HCT116 (cell line): ENCODE data around the gene FBRS. TPM values are rescaled to one million over a fixed set of nuclear protein-coding genes. Genes with fewer than 3 reads are reported as not detected.

ENCODE experiments used
- ATAC-seq: fragments of 200-7000 bp; cut with Tn5 transposase; 2 replicates; pipeline ENCODE4 v1.9.1; 2020; ENCODE audit warnings: mild to moderate bottlenecking, moderate library complexity
- BruUV-seq: library from RNA; stranded (reverse); fragments of 400-500 nt; replicated peaks from 2 replicates; lab custom pipeline; 2021; lab: Mats Ljungman, UMichigan
- CTCF ChIA-PET: fragments of 300-600 bp; sonication (Branson Sonifier 250); formaldehyde crosslinking; loops from one replicate; lab custom pipeline; 2021; ENCODE audit warnings: antibody characterized with exemption; lab: Charles Lee
- POLR2A ChIA-PET: fragments of 300-600, 350-600 bp; sonication (Branson Sonifier 250); formaldehyde crosslinking; loops from one replicate; lab custom pipeline; 2021; ENCODE audit warnings: antibody characterized with exemption; lab: Charles Lee
- RAD21 ChIA-PET, 2 experiments: fragments of 300-600 bp; sonication (Branson Sonifier 250); formaldehyde crosslinking; loops; one replicate each; lab custom pipeline; 2023; ENCODE audit warnings: low total read pairs in 2 of 2; ENCODE audit not compliant: uncharacterized antibody in 2 of 2, unreplicated experiment in 2 of 2, low non-redundant PET in 1 of 2; lab: Charles Lee
- DNase-seq: peaks from one replicate; pipeline ENCODE4 v3.0.0-alpha.2; 2010; ENCODE audit warnings: low read depth, low spot score
- H2AFZ ChIP-seq: fragments of 200-600 bp; shearing (Covaris generic), sonication (generic); 2 replicates; pipeline ENCODE4 v1.6.1; 2017; ENCODE audit warnings: low read depth, mixed run types, mixed read lengths, antibody characterized with exemption, low read length; ENCODE audit not compliant: poor library complexity, severe bottlenecking
- H3K27ac ChIP-seq: 2 replicates; pipeline ENCODE4 v1.5.1; 2012; ENCODE audit warnings: low read depth, low read length
- H3K27me3 ChIP-seq: fragments of 200-600 bp; sonication (generic); 2 replicates; pipeline ENCODE4 v1.6.1; 2016; ENCODE audit warnings: mixed run types, low read length, mixed read lengths; ENCODE audit not compliant: insufficient read depth
- H3K36me3 ChIP-seq, 2 experiments: fragments of 200-500 bp in 1 of 2; fragments of 200-600 bp in 1 of 2; sonication (Bioruptor generic) in 1 of 2; sonication (generic) in 1 of 2; 2 replicates each; pipeline versions ENCODE4 v1.5.1 to v1.6.1; 2014 to 2016; ENCODE audit warnings: low read length in 2 of 2, inconsistent platforms in 1 of 2, mixed read lengths in 1 of 2, mixed run types in 1 of 2; ENCODE audit not compliant: insufficient read depth in 2 of 2, control insufficient read depth in 1 of 2
- H3K4me1 ChIP-seq, 2 experiments: fragments of 200-600 bp in 1 of 2; sonication (generic) in 1 of 2; 2 replicates each; pipeline versions ENCODE4 v1.5.1 to v1.6.1; 2012 to 2017; ENCODE audit warnings: low read length in 2 of 2, inconsistent platforms in 1 of 2, mild to moderate bottlenecking in 1 of 2, mixed read lengths in 1 of 2, mixed run types in 1 of 2, moderate library complexity in 1 of 2; ENCODE audit not compliant: insufficient read depth in 2 of 2, control insufficient read depth in 1 of 2
- H3K4me2 ChIP-seq: fragments of 200-600 bp; sonication (generic); 2 replicates; pipeline ENCODE4 v1.6.1; 2017; ENCODE audit warnings: mixed run types, low read length, mixed read lengths
- H3K4me3 ChIP-seq, 2 experiments: fragments of 200-600 bp in 1 of 2; sonication (generic) in 1 of 2; replicated peaks in 1 of 2; 2 replicates each; pipeline ENCODE4 v1.5.1; 2011 to 2016; ENCODE audit warnings: low read length in 2 of 2, control low read depth in 1 of 2, low read depth in 1 of 2, mild to moderate bottlenecking in 1 of 2, mixed read lengths in 1 of 2, mixed run types in 1 of 2
- H3K79me2 ChIP-seq: fragments of 200-600 bp; sonication (generic); 2 replicates; pipeline ENCODE4 v1.6.1; 2017; ENCODE audit warnings: mild to moderate bottlenecking, mixed run types, low read length, moderate library complexity, mixed read lengths; ENCODE audit not compliant: insufficient read depth
- H3K9ac ChIP-seq: fragments of 200-600 bp; sonication (generic); 2 replicates; pipeline ENCODE4 v1.6.1; 2016; ENCODE audit warnings: low read length, mixed read lengths
- H3K9me2 ChIP-seq: fragments of 200-600 bp; sonication (generic), shearing (Covaris generic); 2 replicates; pipeline ENCODE4 v1.6.1; 2017; ENCODE audit warnings: mixed run types, mild to moderate bottlenecking, moderate library complexity; ENCODE audit not compliant: insufficient read depth
- H3K9me3 ChIP-seq, 2 experiments: fragments of 200-500 bp in 1 of 2; fragments of 200-600 bp in 1 of 2; sonication (Bioruptor generic) in 1 of 2; sonication (generic) in 1 of 2; 2 replicates each; pipeline ENCODE4 v1.6.1; 2014 to 2017; ENCODE audit warnings: low read length in 2 of 2, mixed read lengths in 2 of 2, inconsistent platforms in 1 of 2, low read depth in 1 of 2, mild to moderate bottlenecking in 1 of 2, mixed run types in 1 of 2, moderate library complexity in 1 of 2; ENCODE audit not compliant: control insufficient read depth in 1 of 2, insufficient read depth in 1 of 2
- H4K20me1 ChIP-seq: fragments of 200-600 bp; sonication (generic), shearing (Covaris generic); 2 replicates; pipeline ENCODE4 v1.6.1; 2017; ENCODE audit warnings: mixed run types, mild to moderate bottlenecking, moderate library complexity; ENCODE audit not compliant: insufficient read depth
- CEBPB ChIP-seq: IDR thresholded peaks from 2 replicates; pipeline ENCODE4 v1.6.1; 2012; ENCODE audit warnings: low read depth
- EGR1 ChIP-seq: IDR thresholded peaks from 2 replicates; pipeline ENCODE4 v1.6.1; 2012; ENCODE audit warnings: low read depth
- ELF1 ChIP-seq: IDR thresholded peaks from 2 replicates; pipeline ENCODE4 v1.6.1; 2012; ENCODE audit warnings: low read depth, borderline replicate concordance
- POLR2AphosphoS5 ChIP-seq: IDR thresholded peaks from 2 replicates; pipeline ENCODE4 v1.6.1; 2011; ENCODE audit warnings: mild to moderate bottlenecking, low read depth, low read length, moderate library complexity
- YY1 ChIP-seq: IDR thresholded peaks from 2 replicates; pipeline ENCODE4 v1.6.1; 2011; ENCODE audit warnings: low read length, low read depth, moderate library complexity, mild to moderate bottlenecking; ENCODE audit not compliant: insufficient replicate concordance; ENCODE audit errors: extremely low read depth
- ZFX ChIP-seq: fragments of 450-650 bp; IDR thresholded peaks from 2 replicates; pipeline ENCODE4 v1.6.1; 2017
- intact Hi-C: fragments of 100-400 bp; cut with micrococcal nuclease; formaldehyde crosslinking; loops from 2 replicates; pipeline ENCODE4 v1.10.0; 2022
- total RNA-seq: library from RNA; stranded (reverse); gene quantifications from one replicate; pipeline ENCODE4 v1.2.1, GENCODE V29; 2021; ENCODE audit not compliant: unreplicated experiment
- TF ChIP-seq, protein P1 (sequence below), 3 experiments: fragments of 200-600 bp in 1 of 3; sonication (generic) in 1 of 3; IDR thresholded peaks in 2 of 3; conservative IDR thresholded peaks in 1 of 3; 2 replicates each; pipeline ENCODE4 v1.5.1; 2012 to 2017; ENCODE audit warnings: low read depth in 2 of 3, low read length in 2 of 3, antibody characterized with exemption in 1 of 3, borderline replicate concordance in 1 of 3, control low read depth in 1 of 3, mild to moderate bottlenecking in 1 of 3, mixed read lengths in 1 of 3, mixed run types in 1 of 3, moderate library complexity in 1 of 3; ENCODE audit not compliant: insufficient read depth in 1 of 3

Gene FBRS
- total RNA-seq, 1 experiment from 2014 or later: 65.3 TPM

DNA sequence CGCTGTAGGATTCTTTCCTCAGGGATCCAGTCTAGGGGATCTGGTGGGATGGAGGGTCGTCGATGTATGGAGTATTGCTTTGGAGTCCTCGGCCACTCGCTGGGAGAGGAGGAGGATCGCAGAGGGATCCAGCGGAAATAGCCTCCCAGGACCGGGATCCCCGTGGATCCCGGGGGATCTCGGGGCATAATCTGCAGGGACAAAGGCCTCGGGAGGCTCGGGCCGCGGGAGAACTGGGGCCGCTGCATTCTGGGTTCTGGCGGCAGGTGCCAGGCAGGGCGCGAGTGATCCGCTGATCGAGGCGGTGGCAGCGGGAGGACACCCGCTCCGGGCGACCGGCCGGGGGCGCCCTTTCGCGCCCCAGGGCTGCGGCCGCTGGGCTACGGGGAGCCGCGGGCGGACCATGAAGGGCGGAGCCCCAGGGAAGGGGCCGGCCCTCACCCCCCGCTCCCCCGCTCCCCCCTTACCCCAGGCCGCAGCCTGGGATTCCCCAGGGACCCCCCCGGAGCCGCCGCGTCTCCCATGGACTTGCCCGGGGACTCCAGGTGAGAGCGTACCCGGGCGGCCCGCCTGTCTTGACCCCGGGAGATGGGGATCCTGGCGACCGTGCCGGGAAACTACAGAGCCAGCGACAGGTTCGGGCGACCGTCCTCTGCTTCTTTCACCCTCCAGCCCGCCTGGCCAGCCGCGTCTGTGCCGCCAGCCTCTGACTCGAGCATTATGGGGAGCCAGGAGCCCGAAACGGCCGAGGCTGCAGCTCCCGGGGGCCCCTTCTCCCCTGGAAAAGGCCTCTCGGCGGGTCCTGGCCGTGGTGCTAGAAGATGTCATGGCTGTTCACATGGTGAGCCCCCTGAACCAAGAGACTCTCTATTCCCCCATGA, 6.9 kb upstream of the FBRS start:
- H2AFZ ChIP-seq: no peak overlapping the region
- BruUV-seq: TSS peak; percentile 61

More for the DNA sequence above, 6.9 kb upstream of the FBRS start:
- Histone ChIP-seq H3K4me1 (peaks cover 7 to 16% of the 10 kb centered on the region in 2 experiments; a peak in 3 of 4 replicates), H3K79me2 (peaks cover 15% of the 10 kb centered on the region; the same call in 1 of the 2 replicates), H3K4me2 (peak overlapping the region; percentile 95)
- intact Hi-C loops: loop anchor here (2.0 kb wide), 1 partner anchor 271 kb away; the partner anchor contains the start of gene FBXL19
- DNase-seq: no peak
- ATAC-seq: peak; percentile 82
- POLR2A ChIA-PET: interaction anchor here (1.0 to 1.5 kb wide), 3 partner anchors 17 to 559 kb away, joined by 4 to 12 read pairs (median 5); partner anchors contain the start of gene DCTPP1
- TF ChIP-seq CEBPB: no peak
- no peak for TF ChIP-seq EGR1
- TF ChIP-seq POLR2AphosphoS5: peak; percentile 73
- TF ChIP-seq ELF1: no peak
- TF ChIP-seq, protein P1, sequence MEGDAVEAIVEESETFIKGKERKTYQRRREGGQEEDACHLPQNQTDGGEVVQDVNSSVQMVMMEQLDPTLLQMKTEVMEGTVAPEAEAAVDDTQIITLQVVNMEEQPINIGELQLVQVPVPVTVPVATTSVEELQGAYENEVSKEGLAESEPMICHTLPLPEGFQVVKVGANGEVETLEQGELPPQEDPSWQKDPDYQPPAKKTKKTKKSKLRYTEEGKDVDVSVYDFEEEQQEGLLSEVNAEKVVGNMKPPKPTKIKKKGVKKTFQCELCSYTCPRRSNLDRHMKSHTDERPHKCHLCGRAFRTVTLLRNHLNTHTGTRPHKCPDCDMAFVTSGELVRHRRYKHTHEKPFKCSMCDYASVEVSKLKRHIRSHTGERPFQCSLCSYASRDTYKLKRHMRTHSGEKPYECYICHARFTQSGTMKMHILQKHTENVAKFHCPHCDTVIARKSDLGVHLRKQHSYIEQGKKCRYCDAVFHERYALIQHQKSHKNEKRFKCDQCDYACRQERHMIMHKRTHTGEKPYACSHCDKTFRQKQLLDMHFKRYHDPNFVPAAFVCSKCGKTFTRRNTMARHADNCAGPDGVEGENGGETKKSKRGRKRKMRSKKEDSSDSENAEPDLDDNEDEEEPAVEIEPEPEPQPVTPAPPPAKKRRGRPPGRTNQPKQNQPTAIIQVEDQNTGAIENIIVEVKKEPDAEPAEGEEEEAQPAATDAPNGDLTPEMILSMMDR (IDR thresholded peaks at IDR 0.05 in 2 of 3, conservative IDR thresholded peaks at IDR 0.05 in 1 of 3; ENCODE audit: borderline replicate concordance in 1 of 3, insufficient read depth in 1 of 3, low read depth in 2 of 3, low read length in 2 of 3): peak in 2 of 3 experiments; percentile 55 to 63; a peak in 4 of 6 replicates
- TF ChIP-seq YY1: peak; percentile 53
- TF ChIP-seq ZFX: peak; percentile 31; the same call in 1 of the 2 replicates
- TF ChIP-seq, all 23 proteins: peak for 4
- Histone ChIP-seq H3K9ac (peak overlapping the region; percentile 96), H3K4me3 (peak overlapping the region; percentile 93 to 97), H3K36me3 (peaks cover 10 to 21% of the 10 kb centered on the region in 2 experiments), H3K9me2 (no peaks in the 10 kb centered on the region), H3K9me3 (no peaks in the 10 kb centered on the region), H4K20me1 (no peaks in the 10 kb centered on the region), H3K27me3 (no peaks in the 10 kb centered on the region), H3K27ac (peak overlapping the region; percentile 88)
- ChIA-PET RAD21 (interaction anchor here in 1 of 2 experiments (0.6 kb wide), 1 partner anchor 152 kb away, joined by 3 read pairs; no protein-coding TSS in a partner anchor), CTCF (interaction anchor here (0.7 to 1.6 kb wide), 9 partner anchors 8 to 559 kb away, joined by 3 to 6 read pairs (median 4); partner anchors contain the start of genes DCTPP1, ZNF48 and ZNF771)
